HG02973 (cell line): ENCODE data around the gene OSCP1.
"Not testable (repeated sequence)": the region's sequence is repeated elsewhere in the genome, so short reads cannot be mapped to it uniquely, and the experiment has no call there.

Experiments used
- ATAC-seq: cut with Tn5 transposase; IDR thresholded peaks from one replicate; pipeline ENCODE4 v1.9.1; 2021; ENCODE audit warnings: moderate library complexity; ENCODE audit not compliant: unreplicated experiment

The OSCP1 gene, protein sequence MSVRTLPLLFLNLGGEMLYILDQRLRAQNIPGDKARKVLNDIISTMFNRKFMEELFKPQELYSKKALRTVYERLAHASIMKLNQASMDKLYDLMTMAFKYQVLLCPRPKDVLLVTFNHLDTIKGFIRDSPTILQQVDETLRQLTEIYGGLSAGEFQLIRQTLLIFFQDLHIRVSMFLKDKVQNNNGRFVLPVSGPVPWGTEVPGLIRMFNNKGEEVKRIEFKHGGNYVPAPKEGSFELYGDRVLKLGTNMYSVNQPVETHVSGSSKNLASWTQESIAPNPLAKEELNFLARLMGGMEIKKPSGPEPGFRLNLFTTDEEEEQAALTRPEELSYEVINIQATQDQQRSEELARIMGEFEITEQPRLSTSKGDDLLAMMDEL

DNA sequence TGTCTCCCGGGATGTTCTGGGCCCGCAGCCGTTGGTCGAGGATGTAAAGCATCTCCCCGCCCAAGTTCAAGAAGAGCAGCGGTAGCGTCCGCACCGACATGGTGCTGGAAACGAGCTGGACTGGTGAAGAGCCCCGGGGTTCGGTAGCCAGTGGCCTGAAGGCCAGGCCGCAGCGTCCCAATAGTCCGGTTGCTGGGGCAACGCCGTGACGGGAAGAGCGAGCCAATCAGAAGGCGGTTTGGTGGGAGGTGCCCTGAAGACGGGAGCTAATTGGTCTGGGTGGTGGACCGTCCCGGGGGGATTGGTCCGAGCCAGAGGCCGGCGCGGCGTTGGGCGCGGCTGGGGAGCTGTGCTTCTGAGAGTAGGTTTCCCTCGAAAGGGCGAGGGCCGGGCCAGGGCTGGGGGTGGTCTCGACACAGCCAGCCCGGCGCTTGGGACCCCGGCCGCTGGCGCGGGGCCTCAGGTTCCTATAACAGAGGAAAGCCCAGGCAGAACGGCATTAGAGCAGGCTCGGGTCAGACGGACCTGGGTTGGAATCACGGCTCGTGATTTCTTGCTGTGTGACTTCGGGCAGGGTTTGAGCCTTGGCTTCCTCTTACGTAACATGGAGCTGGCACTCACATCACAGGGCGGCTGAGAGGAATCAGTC, at the start of gene OSCP1:
TSS of gene OSCP1 (minus strand) at position 182 of the 649 bp plus-strand sequence. CDS start at position 100, 82 bp downstream.
- ATAC-seq: peak; percentile 98

DNA sequence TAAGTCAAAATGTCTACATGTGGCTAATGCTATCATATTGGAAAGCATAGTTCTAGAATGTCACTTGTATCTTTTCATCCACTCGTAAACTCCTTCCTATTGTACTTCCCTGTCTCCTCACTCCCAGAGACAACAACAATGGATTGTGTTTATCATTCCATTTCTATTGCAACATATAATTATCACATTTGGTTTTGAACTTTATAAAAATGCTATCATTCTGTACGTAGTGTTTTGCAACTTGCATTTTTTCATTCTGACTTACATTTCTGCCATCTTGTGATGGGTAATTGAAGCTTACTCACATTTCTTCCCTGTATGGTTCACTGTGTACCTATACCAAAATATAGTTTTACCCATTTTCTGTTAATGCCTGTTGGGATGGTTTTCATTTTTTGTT, 47.0 kb upstream of the OSCP1 start:
- ATAC-seq: no peak

DNA sequence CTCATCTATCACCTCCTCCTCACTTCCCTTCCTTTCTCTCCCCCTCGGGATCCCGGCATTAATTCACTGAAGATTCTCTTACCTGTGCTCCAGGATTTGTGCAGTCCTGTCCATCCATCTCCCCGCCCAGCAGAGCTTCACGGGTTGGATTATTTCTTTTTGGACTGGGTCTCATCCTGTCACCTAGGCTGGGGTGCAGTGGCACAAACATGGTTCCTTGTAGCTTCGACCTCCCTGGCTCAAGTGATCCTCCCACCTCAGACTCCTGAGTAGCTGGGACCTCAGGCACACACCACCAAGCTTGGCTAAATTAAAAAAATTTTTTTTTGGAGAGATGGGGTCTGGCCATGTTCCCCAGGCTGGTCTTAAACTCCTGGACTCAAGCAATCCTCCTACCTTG, 44.7 kb upstream of the OSCP1 start:
- ATAC-seq: no peak

DNA sequence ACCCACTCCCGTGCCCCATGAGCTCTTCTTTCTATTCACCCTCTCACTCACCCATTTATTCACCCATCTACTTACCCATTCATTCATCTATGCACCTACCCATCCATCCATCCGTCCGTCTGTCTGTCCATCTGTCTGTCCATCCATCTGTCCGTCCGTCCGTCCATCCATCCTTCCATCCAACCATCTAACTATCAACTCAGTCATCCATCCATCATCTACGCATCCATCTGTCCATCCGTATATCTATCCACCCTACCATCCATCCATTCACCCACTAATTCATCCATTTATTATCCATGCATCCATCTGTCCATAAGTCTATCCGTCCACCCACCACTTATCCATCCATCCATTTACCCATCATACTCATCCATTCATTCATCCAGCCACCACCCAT, 43.3 kb upstream of the OSCP1 start:
- no peak for ATAC-seq

DNA sequence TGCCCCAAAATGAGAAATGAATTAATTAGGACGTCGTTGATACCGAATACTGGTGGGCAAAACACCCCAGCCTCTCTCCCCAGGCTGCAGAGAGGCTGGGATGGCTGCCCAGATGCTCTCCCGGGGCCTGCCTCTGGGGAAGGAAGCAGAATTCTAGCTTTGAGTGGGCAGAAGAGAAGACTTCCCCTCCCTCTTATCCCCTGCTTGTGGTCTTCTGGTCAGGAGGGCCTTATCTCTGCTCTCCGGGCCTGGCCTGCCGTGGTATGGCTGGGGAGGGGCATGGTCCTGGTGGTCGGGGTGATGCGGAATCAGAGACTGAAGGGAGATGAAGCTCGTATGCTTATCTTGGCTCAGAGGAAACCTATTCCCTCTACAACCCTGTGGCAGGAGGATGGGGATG, 42.2 kb upstream of the OSCP1 start:
- no peak for ATAC-seq

DNA sequence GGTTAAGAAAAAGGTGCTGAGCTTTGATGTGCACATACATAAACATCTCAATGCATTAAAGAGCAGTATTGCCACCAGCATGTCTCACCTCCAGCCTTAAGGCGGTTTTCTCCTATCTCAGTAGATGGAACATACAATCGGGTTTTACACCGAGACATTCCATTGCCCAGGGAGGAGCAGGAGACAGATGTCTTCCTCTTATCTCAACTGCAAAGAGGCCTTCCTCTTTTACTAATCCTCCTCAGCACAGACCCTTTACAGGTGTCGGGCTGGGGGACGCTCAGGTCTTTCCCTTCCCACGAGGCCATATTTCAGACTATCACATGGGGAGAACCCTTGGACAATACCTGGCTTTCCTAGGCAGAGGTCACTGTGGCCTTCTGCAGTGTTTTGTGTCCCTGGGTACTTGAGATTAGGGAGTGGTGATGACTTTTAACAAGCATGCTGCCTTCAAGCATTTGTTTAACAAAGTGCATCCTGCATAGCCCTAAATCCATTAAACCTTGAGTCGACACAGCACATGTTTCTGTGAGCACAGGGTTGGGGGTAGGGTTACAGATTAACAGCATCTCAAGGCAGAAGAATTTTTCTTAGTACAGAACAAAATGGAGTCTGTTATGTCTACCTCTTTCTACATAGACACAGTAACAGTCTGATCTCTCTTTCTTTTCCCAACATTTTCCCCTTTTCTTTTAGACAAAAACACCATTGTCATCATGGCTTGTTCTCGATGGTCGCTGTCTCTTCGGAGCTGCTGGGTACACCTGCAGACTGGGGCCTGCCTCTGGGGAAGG, 39.2 kb upstream of the OSCP1 start:
- ATAC-seq: not testable (repeated sequence)

DNA sequence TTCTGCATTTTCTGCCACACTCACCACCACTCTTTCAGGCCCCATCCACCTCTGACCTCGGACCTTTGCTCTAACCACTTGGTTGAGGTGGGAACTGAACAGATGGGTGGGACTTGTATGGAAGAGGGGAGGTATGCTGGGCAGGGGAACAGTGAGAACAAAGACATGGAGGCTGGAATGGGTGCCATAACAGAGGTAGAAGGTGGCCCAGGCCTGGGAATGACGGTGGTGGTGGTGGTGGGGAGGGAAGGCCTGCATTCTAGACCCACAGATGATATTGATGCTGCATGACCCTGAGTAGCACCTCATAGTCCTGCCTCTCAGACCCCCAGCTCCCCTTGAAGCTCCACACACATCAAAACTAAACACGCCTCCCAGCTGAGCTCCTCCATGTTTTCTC, 37.7 kb upstream of the OSCP1 start:
- no peak for ATAC-seq

DNA sequence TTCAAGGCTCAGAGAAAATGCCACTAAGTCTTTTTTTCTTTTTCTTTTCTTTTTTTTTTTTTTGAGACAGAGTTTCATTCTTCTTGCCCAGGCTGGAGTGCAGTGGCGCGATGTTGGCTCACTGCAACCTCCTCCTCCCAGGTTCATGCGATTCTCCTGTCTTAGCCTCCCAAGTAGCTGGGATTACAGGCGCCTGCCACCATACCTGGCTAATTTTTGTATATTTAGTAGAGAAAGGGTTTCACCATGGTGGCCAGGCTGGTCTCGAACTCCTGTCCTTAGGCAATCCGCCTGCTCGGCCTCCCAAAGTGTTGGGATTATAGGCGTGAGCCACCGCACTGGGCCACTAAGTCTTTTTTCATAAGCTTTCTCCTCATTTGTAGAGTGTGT, 37.1 kb upstream of the OSCP1 start:
- not testable (repeated sequence) for ATAC-seq

DNA sequence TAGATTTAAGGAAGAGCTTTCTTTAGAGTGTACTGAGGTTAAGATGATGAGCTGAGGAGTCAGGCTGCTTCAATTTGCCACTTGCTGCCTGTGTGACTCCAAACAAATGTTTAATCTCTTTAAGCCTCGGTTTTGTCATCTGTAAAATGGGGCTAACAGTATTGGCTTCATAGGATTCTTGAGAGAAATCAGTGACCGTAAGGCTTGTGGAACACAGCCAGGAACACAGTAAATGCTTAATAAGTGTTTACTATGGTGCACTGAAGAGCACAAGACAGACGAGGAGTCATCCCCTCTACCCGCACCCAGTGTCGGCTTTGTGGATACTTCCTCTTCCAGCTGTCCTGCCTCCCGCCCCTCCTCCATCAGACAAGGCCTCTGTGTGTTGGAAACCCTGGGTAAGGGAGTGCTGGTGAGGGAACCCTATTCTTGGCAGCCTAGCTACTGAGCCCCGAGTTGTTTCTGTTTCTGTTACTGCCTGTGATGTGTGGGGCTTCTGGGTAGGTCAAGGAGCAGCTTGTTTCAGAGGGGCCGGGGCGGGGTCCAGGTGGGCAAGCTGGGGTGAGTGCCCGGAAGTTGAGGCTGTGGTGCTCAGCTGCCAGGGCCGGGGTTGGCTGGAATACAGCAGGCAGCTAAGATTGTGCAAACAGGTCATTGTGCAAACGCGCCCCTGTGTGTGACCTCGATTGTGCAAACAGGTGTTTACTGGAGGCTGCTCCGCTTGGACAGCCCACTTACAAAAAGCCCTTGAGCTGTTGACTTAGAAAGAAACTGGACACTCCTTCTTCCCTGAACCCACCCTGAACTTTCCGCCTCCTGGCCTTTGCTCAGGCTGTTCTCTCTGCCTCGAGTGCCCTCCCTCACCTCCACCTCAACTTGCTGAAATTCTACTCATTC, 36.4 kb upstream of the OSCP1 start:
- ATAC-seq: no peak

DNA sequence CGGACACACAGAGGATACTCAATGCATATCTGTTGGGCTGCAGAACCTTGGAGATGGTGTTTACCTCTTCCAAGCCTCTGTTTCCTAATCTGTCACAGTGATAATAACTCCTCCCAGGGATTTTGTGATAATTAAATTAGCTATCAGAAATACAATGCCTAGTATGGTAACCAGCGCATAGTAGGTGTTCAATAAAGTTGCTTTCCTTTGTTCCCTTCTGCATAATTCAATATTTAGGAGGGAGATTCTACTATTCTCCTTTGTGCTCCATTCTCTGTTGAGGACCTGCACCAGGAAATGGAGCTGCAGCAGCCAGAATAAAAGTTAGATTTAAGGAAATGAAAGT, 35.8 kb upstream of the OSCP1 start:
- no peak for ATAC-seq

DNA sequence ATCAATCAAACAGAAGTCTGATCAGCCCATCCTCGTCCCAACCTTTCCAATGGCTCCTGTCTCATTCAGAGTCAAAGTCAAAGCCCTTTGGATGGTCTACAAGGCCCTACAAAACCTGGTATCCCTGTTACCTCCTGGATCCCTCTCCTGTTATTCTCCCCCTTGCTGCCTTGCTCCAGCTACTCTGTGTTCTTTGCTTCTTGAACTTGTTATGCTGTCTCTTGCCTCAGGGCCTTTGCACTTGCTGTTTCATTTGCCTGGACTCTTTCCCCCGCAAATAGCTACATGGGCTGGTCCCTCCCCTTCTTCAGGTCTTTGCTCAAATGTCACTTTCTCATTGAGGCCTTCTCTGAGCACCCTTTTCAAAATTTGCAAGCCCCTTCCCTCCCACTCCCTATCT, 33.8 kb upstream of the OSCP1 start:
- ATAC-seq: no peak

DNA sequence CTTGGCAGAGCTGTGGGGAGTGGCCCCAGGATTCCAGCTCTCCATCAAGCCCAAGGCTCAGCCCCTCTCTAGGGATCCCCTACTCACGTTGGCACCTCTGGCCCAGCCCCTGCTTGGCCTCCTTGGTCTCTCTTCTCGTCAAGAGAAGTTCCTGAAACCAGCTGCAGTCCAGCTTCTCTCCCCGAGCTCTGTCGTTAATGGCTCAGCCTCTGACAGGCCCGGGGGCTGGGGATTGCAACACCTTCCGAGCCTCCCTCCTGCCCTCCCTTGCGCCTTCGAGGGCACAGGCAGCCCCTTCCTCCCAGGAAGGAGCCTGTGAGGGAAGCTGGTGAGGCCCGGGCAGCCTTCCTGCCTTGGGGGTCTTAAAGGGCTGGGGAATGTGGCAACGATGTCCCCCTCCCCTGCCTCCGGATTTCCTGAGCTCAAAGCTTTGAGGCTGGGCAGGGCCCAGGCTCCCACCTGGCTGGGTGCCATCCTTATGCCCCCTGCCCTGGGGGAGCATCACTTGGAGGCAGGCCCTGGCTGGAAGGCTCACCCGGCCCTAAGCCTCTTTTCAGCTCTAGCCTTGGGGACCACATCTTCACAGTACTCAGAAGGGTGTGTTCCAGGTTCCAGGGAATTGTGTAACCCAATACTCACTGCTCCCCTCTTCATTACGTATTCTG, 32.6 kb upstream of the OSCP1 start, which contains the start of gene CSF3R:
TSS of gene CSF3R (minus strand) at position 190 of the 665 bp plus-strand sequence. CDS start 3,417 bp downstream, outside the sequence.
- no peak for ATAC-seq

DNA sequence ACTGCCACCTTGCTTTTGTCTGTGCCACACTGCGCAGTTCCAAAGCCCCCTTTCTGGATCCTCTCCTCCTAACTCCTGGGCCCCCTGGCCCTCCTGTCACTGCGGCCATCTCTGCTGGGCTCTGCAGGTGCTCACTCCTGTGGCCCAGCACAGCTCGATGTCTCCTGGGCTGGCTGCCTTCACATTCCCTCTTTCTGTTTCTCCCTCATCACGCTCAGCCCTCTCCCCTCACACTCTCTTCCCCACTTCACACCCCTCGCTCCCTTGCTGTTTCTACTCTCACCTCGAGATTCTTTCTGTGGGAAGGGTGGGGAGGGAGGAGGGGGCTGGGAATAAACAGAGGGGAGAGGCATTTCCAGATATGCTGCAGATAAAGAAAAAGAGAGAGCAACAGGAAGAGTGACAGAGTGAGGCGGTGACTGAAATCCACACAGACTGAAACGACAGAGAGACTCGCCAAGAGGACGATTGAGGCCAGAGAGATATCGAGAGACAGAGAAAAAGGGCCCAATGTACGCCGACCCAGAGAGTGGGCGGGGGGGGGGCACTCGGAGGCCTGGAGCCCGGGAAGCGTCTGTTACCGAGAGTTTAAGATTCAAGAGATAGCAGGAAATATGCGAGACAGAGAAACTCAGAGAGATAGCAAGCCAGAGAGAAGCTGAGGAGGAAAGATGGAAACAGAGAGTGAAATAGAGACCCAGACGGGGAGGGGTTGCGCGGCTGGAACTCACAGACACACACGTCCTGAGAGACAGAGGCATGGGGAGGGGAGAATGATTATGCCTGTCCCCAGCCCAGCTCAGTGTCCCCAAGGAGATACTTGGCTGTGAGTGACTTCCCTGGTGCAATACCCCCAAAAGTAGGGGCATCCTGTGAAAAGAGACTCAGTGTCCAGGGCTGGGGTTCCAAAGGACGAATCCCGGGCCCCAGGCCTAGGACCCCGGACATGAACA, 31.8 kb upstream of the OSCP1 start:
- ATAC-seq: no peak

DNA sequence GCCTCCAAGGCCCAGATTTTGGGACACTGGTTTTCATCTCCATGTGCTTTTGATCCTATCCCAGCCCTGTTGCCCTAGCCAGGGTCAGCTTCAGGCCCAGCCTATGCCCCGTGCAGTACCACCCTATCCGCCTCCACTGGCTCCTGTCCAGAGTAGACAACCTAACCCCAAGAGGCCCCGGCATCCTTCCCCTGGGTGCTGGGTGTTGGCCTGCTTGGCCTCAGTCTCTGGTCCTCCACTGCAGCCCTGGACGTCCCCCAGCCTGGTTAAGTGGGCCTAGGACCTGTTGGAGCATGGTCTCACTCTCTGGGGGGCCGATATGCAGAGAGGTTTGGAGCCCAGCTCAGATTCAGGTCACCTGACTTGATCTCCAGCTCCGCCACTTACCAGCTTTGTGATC, 30.8 kb upstream of the OSCP1 start:
- no peak for ATAC-seq

DNA sequence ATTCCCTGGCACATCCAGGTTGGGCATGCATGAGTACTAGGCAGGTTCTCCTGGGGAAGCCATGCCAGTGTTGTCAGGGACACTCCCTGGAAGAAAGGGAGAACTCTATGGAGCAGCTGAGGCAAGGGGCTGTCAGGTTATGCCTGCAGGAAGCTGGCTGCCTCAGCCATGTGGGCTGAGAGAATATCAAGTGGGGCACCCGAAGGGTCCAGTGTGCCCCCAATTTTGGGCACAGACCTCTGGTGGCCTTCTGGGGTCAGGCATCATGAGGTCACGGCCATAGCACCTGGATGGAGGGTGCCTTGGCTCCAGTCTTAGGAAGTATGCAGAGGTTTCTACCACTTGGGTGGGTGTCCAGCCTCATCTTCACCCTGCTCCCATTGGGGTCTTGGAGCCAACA, 29.9 kb upstream of the OSCP1 start:
- ATAC-seq: no peak

DNA sequence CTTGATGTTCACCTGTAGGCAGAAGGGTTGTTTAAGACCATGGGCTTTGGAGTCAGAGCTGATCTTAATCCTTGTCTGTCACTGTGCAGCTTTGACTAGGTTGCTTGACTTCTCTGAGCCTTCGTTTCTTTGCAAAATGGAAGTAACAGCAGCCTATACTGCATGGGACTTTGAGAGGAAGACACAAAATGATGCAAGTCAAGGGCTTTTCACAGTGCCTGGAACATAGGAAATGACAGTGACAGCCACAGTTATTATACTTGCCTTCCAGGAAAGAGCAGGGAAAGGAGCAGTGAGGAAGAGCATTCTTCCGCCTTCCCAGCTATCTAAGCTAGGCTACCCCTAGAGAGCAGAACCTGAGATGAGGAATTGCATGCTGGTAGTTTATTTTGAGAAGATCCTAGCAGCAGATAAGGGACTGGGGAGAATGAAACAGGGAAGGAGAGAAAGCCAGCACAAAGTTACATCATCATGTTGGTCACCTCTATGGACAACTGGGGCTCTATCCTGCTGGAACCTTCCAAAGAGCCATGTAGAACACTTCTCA, 29.3 kb upstream of the OSCP1 start:
- ATAC-seq: no peak

DNA sequence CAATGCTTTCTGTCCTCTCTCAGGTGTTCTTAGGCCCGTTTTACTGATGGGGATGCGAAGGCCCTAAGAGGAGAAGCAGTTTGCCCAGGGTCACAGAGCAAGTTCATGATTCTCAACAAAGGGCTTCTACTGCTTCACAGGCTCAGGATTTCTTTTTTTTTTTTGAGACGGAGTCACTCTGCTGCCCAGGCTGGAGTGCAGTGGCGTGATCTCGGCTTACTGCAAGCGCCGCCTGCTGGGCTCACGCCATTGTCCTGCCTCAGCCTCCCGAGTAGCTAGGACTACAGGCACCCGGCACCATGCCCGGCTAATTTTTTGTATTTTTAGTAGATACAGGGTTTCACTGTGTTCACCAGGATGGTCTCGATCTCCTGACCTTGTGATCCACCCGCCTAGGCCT, 27.4 kb upstream of the OSCP1 start:
- not testable (repeated sequence) for ATAC-seq

DNA sequence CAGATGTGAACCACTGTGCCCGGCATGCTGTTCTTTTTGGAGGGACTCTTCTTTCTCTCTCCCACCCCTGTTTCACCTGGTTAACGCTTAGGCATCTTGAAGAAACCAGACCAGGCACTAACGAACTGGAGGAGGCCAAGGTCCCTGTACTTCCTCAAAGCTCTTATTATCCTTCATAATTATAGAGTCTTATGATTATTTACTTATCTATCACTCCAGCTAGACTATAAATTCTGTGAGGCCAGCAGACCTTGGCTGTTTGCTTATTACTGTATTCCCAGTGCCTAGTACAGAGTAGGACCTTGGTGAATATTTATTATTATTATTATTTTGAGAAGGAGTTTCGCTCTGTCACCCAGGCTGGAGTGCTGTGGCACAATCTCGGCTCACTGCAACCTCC, 26.7 kb upstream of the OSCP1 start:
- ATAC-seq: no peak
